Stimulated activated CD8-positive, alpha-beta memory T cell treated with anti-CD3 and anti-CD28 coated beads, Interleukin-12 subunit alpha, Interleukin-12 subunit beta, amount 100 ng/mL, for 24 hours (primary cell): ENCODE results near the gene PAM.
"Not testable (repeated sequence)": the region's sequence is repeated elsewhere in the genome, so short reads cannot be mapped to it uniquely, and the experiment has no call there.

Source experiments
- DNase-seq: peaks from one replicate; pipeline ENCODE4 v3.0.0-alpha.2; 2020; ENCODE audit errors: extremely low read depth

The PAM gene

GRCh38 chr5:102751903-102752376 lies 3.2 kb upstream of the PAM start:
- DNase-seq: not testable (repeated sequence)

- DNase-seq: no peak
Measured at GRCh38 chr5:102753889-102754766, 977 bp upstream of the PAM start.

GRCh38 chr5:102755686-102756371 lies 724 bp downstream of the PAM start:
- DNase-seq: peak; percentile 42

GRCh38 chr5:102758576-102758975 lies 3.5 kb downstream of the PAM start:
- no peak for DNase-seq

- DNase-seq: no peak
Measured at GRCh38 chr5:102759289-102759688, 4.2 kb downstream of the PAM start.

- DNase-seq: no peak
Measured at GRCh38 chr5:102759700-102760099, 4.6 kb downstream of the PAM start.

GRCh38 chr5:102760815-102761214 lies 5.7 kb downstream of the PAM start:
- DNase-seq: no peak

- no peak for DNase-seq
Measured at GRCh38 chr5:102762095-102762534, 7.0 kb downstream of the PAM start.

- no peak for DNase-seq
Measured at GRCh38 chr5:102762562-102763227, 7.6 kb downstream of the PAM start.

- no peak for DNase-seq
Measured at GRCh38 chr5:102763734-102764133, 8.6 kb downstream of the PAM start.

GRCh38 chr5:102764381-102765004 lies 9.4 kb downstream of the PAM start:
- no peak for DNase-seq

- no peak for DNase-seq
Measured at GRCh38 chr5:102765350-102765749, 10.2 kb downstream of the PAM start.

GRCh38 chr5:102766295-102767090 lies 11.4 kb downstream of the PAM start:
- no peak for DNase-seq

GRCh38 chr5:102767862-102768261 lies 12.8 kb downstream of the PAM start:
- no peak for DNase-seq

- DNase-seq: no peak
Measured at GRCh38 chr5:102770803-102771202, 15.7 kb downstream of the PAM start.

- no peak for DNase-seq
Measured at GRCh38 chr5:102771435-102771834, 16.3 kb downstream of the PAM start.

GRCh38 chr5:102772273-102772672 lies 17.2 kb downstream of the PAM start:
- DNase-seq: no peak

- no peak for DNase-seq
Measured at GRCh38 chr5:102773133-102773532, 18.0 kb downstream of the PAM start.

- not testable (repeated sequence) for DNase-seq
Measured at GRCh38 chr5:102775756-102776155, 20.7 kb downstream of the PAM start.

GRCh38 chr5:102777099-102777498 lies 22.0 kb downstream of the PAM start:
- no peak for DNase-seq

GRCh38 chr5:102778478-102778877 lies 23.4 kb downstream of the PAM start:
- no peak for DNase-seq
